H1 (cell line): ENCODE results near the gene TMPO. TPM values are rescaled to one million over a fixed set of nuclear protein-coding genes. Genes with fewer than 3 reads are reported as not detected.
"Not testable (repeated sequence)": the region's sequence is repeated elsewhere in the genome, so short reads cannot be mapped to it uniquely, and the experiment has no call there.

Experiments
- CTCF ChIA-PET: fragments of 300-600 bp; sonication (Branson Sonifier 250); formaldehyde crosslinking; loops from one replicate; lab custom pipeline; 2021; ENCODE audit not compliant: partially characterized antibody; lab: Charles Lee
- POLR2A ChIA-PET: fragments of 300-600 bp; sonication (Branson Sonifier 250); formaldehyde crosslinking; loops from one replicate; lab custom pipeline; 2021; ENCODE audit warnings: inconsistent platforms; ENCODE audit not compliant: partially characterized antibody; lab: Charles Lee
- DNase-seq, 2 experiments: peaks; one replicate each; pipeline versions ENCODE4 v3.0.0 to v3.0.0-alpha.2; 2010 to 2022; ENCODE audit warnings: low spot score in 2 of 2, low read depth in 1 of 2, mixed read lengths in 1 of 2
- FAIRE-seq: peaks from 2 replicates; lab custom pipeline; 2011; peaks lifted over from hg19 to GRCh38; lab: Jason Lieb, UNC
- H2AFZ ChIP-seq: 2 replicates; pipeline ENCODE4 v1.8.1; 2012; ENCODE audit warnings: low read length, inconsistent platforms
- H2AK5ac ChIP-seq: 2 replicates; pipeline ENCODE4 v1.6.1; 2013; ENCODE audit warnings: low read depth, low read length
- H2BK120ac ChIP-seq: replicated peaks from 2 replicates; pipeline ENCODE3; 2013; ENCODE audit warnings: low read depth, low read length, inconsistent platforms
- H2BK12ac ChIP-seq: 2 replicates; pipeline ENCODE4 v1.6.1; 2013; ENCODE audit warnings: low read depth, low read length
- H2BK15ac ChIP-seq: 2 replicates; pipeline ENCODE4 v1.6.1; 2013; ENCODE audit warnings: low read length
- H2BK20ac ChIP-seq: 2 replicates; pipeline ENCODE4 v1.6.1; 2013; ENCODE audit warnings: low read length
- H2BK5ac ChIP-seq: 2 replicates; pipeline ENCODE4 v1.6.1; 2013; ENCODE audit warnings: low read depth, low read length
- H3K14ac ChIP-seq: 2 replicates; pipeline ENCODE4 v1.6.1; 2013; ENCODE audit warnings: inconsistent platforms; ENCODE audit not compliant: insufficient read length
- H3K18ac ChIP-seq: 2 replicates; pipeline ENCODE4 v1.6.1; 2013; ENCODE audit warnings: low read length; ENCODE audit errors: extremely low read depth
- H3K23ac ChIP-seq: 2 replicates; pipeline ENCODE4 v1.6.1; 2013; ENCODE audit warnings: inconsistent platforms; ENCODE audit not compliant: insufficient read length
- H3K23me2 ChIP-seq: 2 replicates; pipeline ENCODE4 v1.6.1; 2013; ENCODE audit warnings: low read depth, low read length
- H3K27ac ChIP-seq: 2 replicates; pipeline ENCODE4 v1.6.1; 2011; ENCODE audit warnings: low read depth, low read length, inconsistent platforms
- H3K27me3 ChIP-seq, 4 experiments: replicated peaks in 1 of 4; 1 replicate in 1 of 4; 2 replicates in 3 of 4; pipeline versions ENCODE4 v1.6.1 to v1.8.1; 2011 to 2013; ENCODE audit warnings: low read length in 3 of 4, mild to moderate bottlenecking in 3 of 4, inconsistent platforms in 2 of 4, mixed read lengths in 2 of 4, moderate library complexity in 1 of 4; ENCODE audit not compliant: control insufficient read depth in 3 of 4, insufficient read depth in 3 of 4; ENCODE audit errors: extremely low read depth in 1 of 4
- H3K36me3 ChIP-seq, 4 experiments: 2 replicates each; pipeline versions ENCODE4 v1.6.1 to v1.8.1; 2011 to 2013; ENCODE audit warnings: mild to moderate bottlenecking in 4 of 4, low read length in 3 of 4, moderate library complexity in 2 of 4, control low read depth in 1 of 4, inconsistent platforms in 1 of 4; ENCODE audit not compliant: insufficient read depth in 4 of 4, control insufficient read depth in 2 of 4
- H3K4ac ChIP-seq: replicated peaks from 2 replicates; pipeline ENCODE3; 2013; ENCODE audit warnings: low read length, low read depth, mixed read lengths, inconsistent platforms; ENCODE audit not compliant: insufficient read length
- H3K4me1 ChIP-seq, 4 experiments: replicated peaks in 1 of 4; 1 replicate in 1 of 4; 2 replicates in 3 of 4; pipeline versions ENCODE4 v1.6.1 to v1.8.1; 2011 to 2013; ENCODE audit warnings: low read length in 3 of 4, inconsistent platforms in 2 of 4, mixed read lengths in 1 of 4; ENCODE audit not compliant: insufficient read depth in 4 of 4, control insufficient read depth in 3 of 4
- H3K4me2 ChIP-seq, 2 experiments: 2 replicates each; pipeline versions ENCODE4 v1.6.1 to v1.8.1; 2011 to 2013; ENCODE audit warnings: low read depth in 2 of 2, low read length in 2 of 2, control low read depth in 1 of 2, inconsistent platforms in 1 of 2, mild to moderate bottlenecking in 1 of 2; ENCODE audit not compliant: insufficient read depth in 1 of 2
- H3K4me3 ChIP-seq, 4 experiments: fragments of 200-600, 300-600 bp in 1 of 4; sonication (generic), shearing (Covaris generic), sonication (Bioruptor Twin) in 1 of 4; 2 replicates each; pipeline versions ENCODE4 v1.5.1 to v1.8.1; 2011 to 2016; ENCODE audit warnings: low read length in 4 of 4, low read depth in 3 of 4, control low read depth in 2 of 4, inconsistent platforms in 2 of 4, mild to moderate bottlenecking in 2 of 4, mixed read lengths in 1 of 4, moderate library complexity in 1 of 4; ENCODE audit not compliant: insufficient read depth in 2 of 4; ENCODE audit errors: extremely low read depth in 1 of 4
- H3K56ac ChIP-seq: replicated peaks from 2 replicates; pipeline ENCODE3; 2013; ENCODE audit warnings: low read depth, mild to moderate bottlenecking, mixed read lengths, low read length, inconsistent platforms; ENCODE audit not compliant: insufficient read length
- H3K79me1 ChIP-seq: 2 replicates; pipeline ENCODE4 v1.6.1; 2013; ENCODE audit warnings: low read depth, low read length, control low read depth
- H3K79me2 ChIP-seq, 2 experiments: 2 replicates each; pipeline versions ENCODE4 v1.6.1 to v1.8.1; 2012 to 2013; ENCODE audit warnings: low read length in 2 of 2, mild to moderate bottlenecking in 2 of 2, inconsistent platforms in 1 of 2; ENCODE audit not compliant: insufficient read depth in 2 of 2, control insufficient read depth in 1 of 2
- H3K9ac ChIP-seq, 4 experiments: replicated peaks in 1 of 4; 1 replicate in 1 of 4; 2 replicates in 3 of 4; pipeline versions ENCODE4 v1.6.1 to v1.8.1; 2011 to 2013; ENCODE audit warnings: low read depth in 3 of 4, low read length in 3 of 4, control low read depth in 2 of 4, mild to moderate bottlenecking in 2 of 4, moderate library complexity in 2 of 4, inconsistent platforms in 1 of 4; ENCODE audit errors: extremely low read depth in 1 of 4
- H3K9me3 ChIP-seq, 2 experiments: 2 replicates each; pipeline versions ENCODE4 v1.6.1 to v1.8.1; 2012 to 2013; ENCODE audit warnings: mild to moderate bottlenecking in 2 of 2, moderate library complexity in 2 of 2, control low read depth in 1 of 2, inconsistent platforms in 1 of 2, low read depth in 1 of 2, low read length in 1 of 2, mixed read lengths in 1 of 2; ENCODE audit not compliant: insufficient read depth in 2 of 2
- H4K20me1 ChIP-seq, 2 experiments: replicated peaks in 1 of 2; 2 replicates each; pipeline versions ENCODE3 to v1.8.1; 2011 to 2013; ENCODE audit warnings: inconsistent platforms in 2 of 2, low read length in 2 of 2, mild to moderate bottlenecking in 1 of 2; ENCODE audit not compliant: insufficient read depth in 2 of 2, control insufficient read depth in 1 of 2
- H4K5ac ChIP-seq: 2 replicates; pipeline ENCODE4 v1.6.1; 2013; ENCODE audit warnings: low read length, low read depth, mixed read lengths, inconsistent platforms; ENCODE audit not compliant: insufficient read length
- H4K8ac ChIP-seq: 2 replicates; pipeline ENCODE4 v1.8.0; 2013; ENCODE audit warnings: mild to moderate bottlenecking, moderate library complexity, low read length, inconsistent platforms; ENCODE audit not compliant: insufficient read depth; ENCODE audit errors: extremely low read depth
- H4K91ac ChIP-seq: replicated peaks from 2 replicates; pipeline ENCODE3; 2013; ENCODE audit warnings: low read length, mixed read lengths, inconsistent platforms; ENCODE audit not compliant: insufficient read length
- WGBS, 2 experiments: shearing (Covaris generic) in 1 of 2; methylation state at CpG; one replicate each; pipeline versions ENCODE4 v1.1.6 to v1.1.7; 2013 to 2015; ENCODE audit warnings: low lambda C conversion rate in 2 of 2, mixed read lengths in 2 of 2, inconsistent platforms in 1 of 2, low coverage in 1 of 2, missing lambda C conversion rate in 1 of 2; ENCODE audit not compliant: insufficient replicate concordance in 2 of 2, insufficient coverage in 1 of 2, insufficient read length in 1 of 2; ENCODE audit errors: extremely low coverage in 1 of 2, missing lambda C conversion rate in 1 of 2; 5-methylcytosine and 5-hydroxymethylcytosine counted together
- polyA plus RNA-seq, 7 experiments: library from polyadenylated mRNA; depleted of rRNA in 3 of 7; stranded (reverse) in 5 of 7; unstranded in 2 of 7; fragments of >200 nt in 5 of 7; fragments of 200-250 nt in 2 of 7; gene quantifications; 1 replicate in 5 of 7; 2 replicates in 1 of 7; 4 replicates in 1 of 7; pipeline versions ENCODE4 v1.2.1 to v1.2.3, GENCODE V29; 2011 to 2013; ENCODE audit warnings: missing spikeins in 2 of 7, mixed read lengths in 2 of 7
- total RNA-seq: library from RNA; stranded (reverse); fragmentation: NEBNext Ultra II Directional; extraction: Animal tissue kit (Norgen Biotek cat#: 25700); gene quantifications from 2 replicates; pipeline ENCODE4 v1.2.1, GENCODE V29; 2021

Gene TMPO
- total and polyA plus RNA-seq, 2 of the 8 experiments (the other 6 are each of a cell fraction or from before 2014, with no cell fraction given): 43.9 to 195 TPM

DNA sequence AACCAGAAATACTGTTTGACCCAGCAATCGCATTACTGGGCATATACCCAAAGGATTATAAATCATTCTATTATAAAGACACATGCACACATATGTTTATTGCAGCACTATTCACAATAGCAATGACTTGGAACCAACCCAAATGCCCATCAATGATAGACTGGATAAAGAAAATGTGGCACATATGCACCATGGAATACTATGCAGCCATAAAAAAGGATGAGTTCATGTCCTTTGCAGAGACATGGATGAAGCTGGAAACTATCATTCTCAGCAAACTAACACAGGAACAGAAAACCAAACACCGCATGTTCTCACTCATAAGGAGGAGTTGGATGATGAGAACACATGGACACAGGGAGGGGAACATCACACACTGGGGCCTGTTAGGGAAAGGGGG lies 61.4 kb downstream of the TMPO start:
- not testable (repeated sequence) for H2AFZ ChIP-seq, H2BK120ac ChIP-seq, H3K9ac ChIP-seq, H2BK20ac ChIP-seq, H3K56ac ChIP-seq, H3K79me2 ChIP-seq, H3K18ac ChIP-seq, H4K5ac ChIP-seq, H3K4me3 ChIP-seq, H2BK5ac ChIP-seq, H4K91ac ChIP-seq, H3K4ac ChIP-seq, H3K4me2 ChIP-seq, H3K79me1 ChIP-seq, H3K4me1 ChIP-seq, H4K8ac ChIP-seq, H2BK12ac ChIP-seq, H3K27me3 ChIP-seq, H2BK15ac ChIP-seq, H3K23me2 ChIP-seq, H3K14ac ChIP-seq, H3K23ac ChIP-seq, H4K20me1 ChIP-seq, DNase-seq, FAIRE-seq, H3K9me3 ChIP-seq, H3K36me3 ChIP-seq, H3K27ac ChIP-seq, H2AK5ac ChIP-seq
- WGBS, 2 experiments: 94% methylated on average over 2 of the region's 2 CpGs; no CpG with 5 or more reads in 1 of the 2 experiments
- ChIA-PET POLR2A (interaction anchor here (1.3 kb wide), 1 partner anchor 17 kb away, joined by 6 read pairs; the partner anchor contains the start of gene SLC25A3), CTCF (interaction anchor here (1.1 to 1.2 kb wide), 2 partner anchors 10 to 363 kb away, joined by 3 read pairs; no protein-coding TSS in a partner anchor)
